ENCODE results near the gene PDE4D.

PDE4D gene

DNA sequence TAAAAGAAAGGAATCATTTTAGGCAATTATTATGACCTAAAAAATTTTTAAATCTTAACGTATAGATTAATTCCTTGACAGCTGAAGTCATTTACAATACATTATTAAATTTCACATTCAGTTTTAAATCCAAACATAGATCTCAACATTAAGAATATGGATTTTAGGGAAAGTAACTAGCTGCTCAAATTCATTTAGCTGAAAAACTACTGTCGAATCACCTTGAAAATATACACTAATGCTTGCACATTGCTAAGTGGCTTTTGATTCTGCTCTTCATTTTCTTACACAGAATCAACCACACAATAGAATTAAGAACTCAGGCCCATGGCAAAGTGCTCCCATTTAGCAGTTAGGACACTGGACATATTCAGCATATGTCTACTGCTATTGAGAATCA, 856.5 kb downstream of the PDE4D start:
- Histone ChIP-seq H3K36me3 (ENCODE audit: control insufficient read depth, insufficient read depth, low read length) (no peaks in the 10 kb centered on the region), H3K27me3 (replicated peaks; ENCODE audit: control insufficient read depth, insufficient read depth, low read length) (peaks cover 2% of the 10 kb centered on the region; the same call in 1 of the 2 replicates), H3K4me3 (replicated peaks; ENCODE audit: low read depth, low read length) (no peak overlapping the region)
- TF ChIP-seq CTCF (IDR thresholded peaks at IDR 0.05; ENCODE audit: insufficient read depth, low read length, poor library complexity, severe bottlenecking): no peak
- no peak for DNase-seq (ENCODE audit: extremely low read depth, insufficient read length)

DNA sequence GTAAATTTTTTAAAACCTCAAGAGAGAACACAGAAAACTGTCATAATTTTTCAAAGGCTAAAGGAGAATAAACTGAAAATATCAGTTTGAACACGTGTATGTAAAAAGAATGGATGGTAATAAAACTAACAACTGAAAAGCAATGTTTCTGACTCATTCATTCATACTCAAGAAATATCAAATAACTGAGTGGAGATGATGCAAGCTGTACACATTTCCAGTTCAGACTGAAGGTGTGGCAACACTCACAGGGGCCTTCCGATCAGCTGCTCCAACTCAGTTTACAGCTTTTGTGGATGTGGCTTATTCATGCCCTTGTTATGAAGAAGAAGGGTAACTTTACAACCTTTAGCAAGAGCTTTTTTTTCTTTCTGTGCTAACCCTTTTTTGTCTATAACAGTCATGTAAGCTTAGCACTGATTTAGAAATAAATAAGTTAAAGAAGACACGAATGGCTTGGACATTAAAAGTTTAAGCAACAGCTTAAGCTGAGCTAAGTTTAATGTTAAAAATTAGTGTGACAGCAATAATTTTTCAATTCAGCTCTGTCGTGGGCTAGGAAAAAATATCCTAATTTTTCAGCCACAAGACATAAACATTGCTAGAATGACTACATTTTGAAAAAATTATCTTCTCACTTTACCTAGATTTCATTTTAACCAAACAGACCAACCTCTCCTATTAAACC, 857.1 kb downstream of the PDE4D start:
- TF ChIP-seq CTCF (IDR thresholded peaks at IDR 0.05; ENCODE audit: insufficient read depth, low read length, poor library complexity, severe bottlenecking): no peak
- no peak for DNase-seq (ENCODE audit: extremely low read depth, insufficient read length)
- Histone ChIP-seq H3K36me3 (ENCODE audit: control insufficient read depth, insufficient read depth, low read length) (no peaks in the 10 kb centered on the region), H3K27me3 (replicated peaks; ENCODE audit: control insufficient read depth, insufficient read depth, low read length) (peaks cover 2% of the 10 kb centered on the region; the same call in 1 of the 2 replicates), H3K4me3 (replicated peaks; ENCODE audit: low read depth, low read length) (no peak overlapping the region)

DNA sequence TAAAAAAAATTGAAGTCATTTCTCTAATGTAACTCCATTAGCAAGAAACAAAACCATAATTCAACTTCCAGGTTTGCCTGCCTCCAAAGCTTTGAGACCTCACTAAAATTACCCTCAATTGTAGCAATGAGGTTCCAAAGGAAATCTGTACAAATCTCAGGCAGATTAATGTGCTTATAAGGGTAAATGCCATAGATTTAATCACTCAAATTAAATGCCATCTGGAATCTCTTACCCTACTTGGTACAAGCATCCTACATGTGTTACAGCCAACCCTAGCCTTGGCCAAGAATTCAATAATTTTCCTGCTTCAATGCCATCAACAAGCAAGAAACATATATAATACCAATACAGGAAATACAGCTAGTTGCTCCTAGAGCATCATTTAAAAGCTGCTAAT, 857.8 kb downstream of the PDE4D start:
- Histone ChIP-seq H3K4me3 (replicated peaks; ENCODE audit: low read depth, low read length) (no peak overlapping the region), H3K27me3 (replicated peaks; ENCODE audit: control insufficient read depth, insufficient read depth, low read length) (peaks cover 2% of the 10 kb centered on the region; the same call in 1 of the 2 replicates)
- no peak for DNase-seq (ENCODE audit: extremely low read depth, insufficient read length)

GRCh38 chr5:59034498-59035186, 858.9 kb downstream of the PDE4D start:
- no peak overlapping the region for H3K4me3 ChIP-seq (replicated peaks; ENCODE audit: low read depth, low read length)
- no peaks in the 10 kb centered on the region for H3K36me3 ChIP-seq (ENCODE audit: control insufficient read depth, insufficient read depth, low read length)
- DNase-seq (ENCODE audit: extremely low read depth, insufficient read length): no peak
- peaks cover 2% of the 10 kb centered on the region; the same call in 1 of the 2 replicates for H3K27me3 ChIP-seq (replicated peaks; ENCODE audit: control insufficient read depth, insufficient read depth, low read length)
- peak; percentile 69 for TF ChIP-seq CTCF (IDR thresholded peaks at IDR 0.05; ENCODE audit: insufficient read depth, low read length, poor library complexity, severe bottlenecking)

More for the DNA sequence above, 857.8 kb downstream of the PDE4D start:
- no peak for TF ChIP-seq CTCF (IDR thresholded peaks at IDR 0.05; ENCODE audit: insufficient read depth, low read length, poor library complexity, severe bottlenecking)
- H3K36me3 ChIP-seq (ENCODE audit: control insufficient read depth, insufficient read depth, low read length): no peaks in the 10 kb centered on the region

DNA sequence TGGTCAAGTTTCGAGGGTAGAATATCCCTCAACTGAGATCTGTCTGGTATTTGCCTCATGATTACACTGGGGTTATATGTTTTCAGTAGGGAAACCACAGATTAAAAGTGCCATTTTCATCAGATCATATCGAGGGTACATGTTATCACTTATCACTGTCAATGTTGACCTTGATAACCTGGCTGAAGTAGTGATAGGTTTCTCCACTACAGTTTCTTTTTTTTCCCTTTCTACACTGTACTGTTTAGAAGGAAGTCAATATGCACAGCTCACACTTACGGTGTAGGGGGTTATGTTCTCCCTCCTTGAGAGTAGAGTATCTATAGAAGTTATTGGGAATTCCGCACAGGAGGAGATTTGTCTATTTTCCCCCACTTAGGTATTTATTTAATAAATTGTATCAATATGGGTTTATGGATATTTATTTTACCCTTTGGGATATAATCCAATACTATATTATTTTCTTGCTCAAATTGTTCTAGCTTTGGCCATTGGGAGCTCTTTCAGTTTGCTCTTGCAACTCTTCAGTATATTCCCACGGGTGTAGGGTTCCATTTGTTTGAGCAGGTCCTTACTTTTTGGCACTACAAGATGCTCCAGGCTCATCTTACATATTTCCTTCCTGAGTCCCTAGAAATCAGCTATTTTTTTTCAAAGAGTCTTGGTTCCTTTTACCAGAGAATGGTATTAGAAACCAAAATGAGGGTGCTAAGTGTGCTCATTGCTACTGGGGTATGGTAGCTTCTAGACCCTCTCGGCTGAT, 866.2 kb downstream of the PDE4D start:
- Histone ChIP-seq H3K36me3 (ENCODE audit: control insufficient read depth, insufficient read depth, low read length) (no peaks in the 10 kb centered on the region), H3K27me3 (replicated peaks; ENCODE audit: control insufficient read depth, insufficient read depth, low read length) (no peaks in the 10 kb centered on the region), H3K4me3 (replicated peaks; ENCODE audit: low read depth, low read length) (no peak overlapping the region)
- DNase-seq (ENCODE audit: extremely low read depth, insufficient read length): no peak
- TF ChIP-seq CTCF (IDR thresholded peaks at IDR 0.05; ENCODE audit: insufficient read depth, low read length, poor library complexity, severe bottlenecking): no peak
